ENCODE data around the gene HOXD12. TPM values are rescaled to one million over a fixed set of nuclear protein-coding genes. Genes with fewer than 3 reads are reported as not detected.

HOXD12 gene
- total RNA-seq, 2 experiments from 2014 or later = not detected

DNA sequence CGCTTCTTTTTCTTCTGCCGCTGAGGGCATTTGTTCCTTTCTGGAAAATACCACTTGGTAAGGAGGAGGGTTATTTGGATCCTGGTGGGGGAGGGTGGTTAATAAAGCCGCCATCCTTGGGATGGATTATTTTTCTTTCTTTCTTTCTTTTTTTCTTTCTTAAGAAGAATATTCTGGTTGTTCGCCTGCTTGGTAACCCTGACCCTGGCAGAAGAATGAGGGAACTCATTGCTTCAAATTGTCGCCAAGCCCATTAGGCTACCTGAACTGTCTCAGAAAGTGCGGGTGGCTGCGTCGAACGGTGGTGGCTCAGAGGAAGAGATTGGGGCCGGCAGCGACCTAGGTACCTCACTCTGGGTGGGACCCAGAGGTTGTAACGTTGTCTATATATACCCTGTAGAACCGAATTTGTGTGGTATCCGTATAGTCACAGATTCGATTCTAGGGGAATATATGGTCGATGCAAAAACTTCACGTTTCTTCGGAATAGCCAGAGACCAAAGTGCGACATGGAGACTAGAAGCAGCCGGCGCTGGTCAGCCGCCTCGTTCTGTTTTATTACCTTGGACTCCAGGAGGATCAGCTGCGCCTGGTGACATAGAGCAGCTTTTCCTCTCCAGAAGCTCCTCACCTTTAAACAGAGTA, 50.5 kb downstream of the HOXD12 start:
- intact Hi-C loops (cut with DNase I, micrococcal nuclease) = no loop called here
- DNase-seq (no peak), ATAC-seq (ENCODE audit: poor library complexity) (no peak)
- Histone ChIP-seq H3K27me3 (ENCODE audit: control insufficient read depth in 1 of 2, insufficient read depth in 2 of 2, low read length in 2 of 2) (peaks cover 83 to 96% of the 10 kb centered on the region in 2 experiments), H3K36me3 (ENCODE audit: insufficient read depth, low read length) (no peaks in the 10 kb centered on the region), H3K4me3 (ENCODE audit: low read length) (no peak overlapping the region), H3K9me3 (ENCODE audit: control insufficient read depth in 1 of 2, insufficient read depth in 1 of 2, low read length in 2 of 2) (peaks cover 0 to 47% of the 10 kb centered on the region in 2 experiments), H3K4me1 (ENCODE audit: insufficient read depth, low read length) (peaks cover 11% of the 10 kb centered on the region), H3K27ac (ENCODE audit: low read depth in 1 of 2, low read length in 2 of 2) (no peak overlapping the region)
- H3K27ac Mint-ChIP-seq = no peak overlapping the region
- no peak for TF ChIP-seq CTCF (IDR thresholded peaks at IDR 0.05)
- H3K27me3 Mint-ChIP-seq = peaks cover 94% of the 10 kb centered on the region
- ChIA-PET CTCF (no interaction called here), POLR2A (no interaction called here)
- no peak overlapping the region for H3K4me3 Mint-ChIP-seq
- H3K9me3 Mint-ChIP-seq = no peaks in the 10 kb centered on the region
- no peaks in the 10 kb centered on the region for H3K36me3 Mint-ChIP-seq (ENCODE audit: low read depth)
- no peaks in the 10 kb centered on the region for H3K4me1 Mint-ChIP-seq (ENCODE audit: low read depth)

DNA sequence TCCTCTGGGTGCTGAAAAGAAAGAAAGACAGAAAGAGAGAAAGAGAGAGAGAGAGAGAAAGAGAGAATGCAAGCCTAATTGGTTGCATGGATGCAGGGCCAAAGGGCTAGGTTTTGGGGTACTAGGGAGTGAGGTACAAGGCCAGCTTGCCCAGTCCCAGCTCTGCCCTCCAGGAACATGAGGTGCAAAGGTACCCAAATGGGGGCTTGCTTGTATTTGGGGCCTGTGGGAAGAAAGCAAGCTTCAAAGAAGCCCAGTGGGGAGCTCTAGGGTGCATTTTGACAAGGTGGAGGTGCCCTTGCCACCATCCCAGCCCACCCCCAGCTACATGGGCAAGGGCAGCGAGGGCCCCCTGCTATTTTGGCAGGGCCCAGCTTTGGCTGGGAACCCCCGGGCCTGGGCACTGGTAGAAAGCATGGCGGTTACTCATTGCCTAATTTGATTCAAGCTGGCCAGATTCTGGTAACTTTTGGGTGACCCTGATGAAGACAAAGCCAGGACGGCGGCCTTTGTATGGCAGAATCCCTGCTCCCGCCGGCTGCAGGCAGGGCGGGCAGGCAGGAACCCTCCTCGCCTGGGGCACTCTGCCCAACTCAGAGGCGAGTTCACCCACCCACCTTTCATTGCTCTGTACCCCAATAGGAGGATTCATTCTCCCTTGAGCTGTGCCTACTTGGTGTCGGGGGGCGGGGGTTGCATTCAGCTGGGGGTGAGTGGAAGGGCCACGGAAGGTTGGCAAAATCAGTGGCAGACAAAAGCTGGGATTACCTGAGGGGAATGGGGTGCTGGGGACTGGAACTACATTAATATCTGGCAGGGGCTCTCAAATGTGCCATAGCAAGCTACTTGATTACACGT, 51.2 kb downstream of the HOXD12 start:
- no peaks in the 10 kb centered on the region for H3K36me3 Mint-ChIP-seq (ENCODE audit: low read depth)
- no peaks in the 10 kb centered on the region for H3K4me1 Mint-ChIP-seq (ENCODE audit: low read depth)
- no peak overlapping the region for H3K4me3 Mint-ChIP-seq
- H3K4me3 ChIP-seq (ENCODE audit: low read length) = no peak overlapping the region
- ATAC-seq (ENCODE audit: poor library complexity) (no peak), DNase-seq (no peak)
- TF ChIP-seq CTCF (IDR thresholded peaks at IDR 0.05) = no peak
- H3K27ac ChIP-seq (ENCODE audit: low read depth in 1 of 2, low read length in 2 of 2) = no peak overlapping the region
- ChIA-PET CTCF (interaction anchor here (0.6 kb wide), 1 partner anchor 951 kb away, joined by 3 read pairs; no protein-coding TSS in a partner anchor), POLR2A (no interaction called here)
- H3K4me1 ChIP-seq (ENCODE audit: insufficient read depth, low read length) = peaks cover 11% of the 10 kb centered on the region
- H3K36me3 ChIP-seq (ENCODE audit: insufficient read depth, low read length) = no peaks in the 10 kb centered on the region
- H3K27me3 ChIP-seq (ENCODE audit: control insufficient read depth in 1 of 2, insufficient read depth in 2 of 2, low read length in 2 of 2) = peaks cover 81 to 96% of the 10 kb centered on the region in 2 experiments
- no peaks in the 10 kb centered on the region for H3K9me3 Mint-ChIP-seq
- intact Hi-C loops (cut with DNase I, micrococcal nuclease) = no loop called here
- H3K27me3 Mint-ChIP-seq = peaks cover 94% of the 10 kb centered on the region
- H3K27ac Mint-ChIP-seq = no peak overlapping the region
- peaks cover 0 to 50% of the 10 kb centered on the region in 2 experiments for H3K9me3 ChIP-seq (ENCODE audit: control insufficient read depth in 1 of 2, insufficient read depth in 1 of 2, low read length in 2 of 2)

GRCh38 chr2:176151442-176152287, 52.1 kb downstream of the HOXD12 start, which contains the start of gene HOXD4:
TSS of gene HOXD4 (plus strand) at chr2:176151550. CDS start at chr2:176151634, 84 bp downstream.
- peaks cover 11% of the 10 kb centered on the region for H3K4me1 ChIP-seq (ENCODE audit: insufficient read depth, low read length)
- H3K4me1 Mint-ChIP-seq (ENCODE audit: low read depth) = peaks cover 2% of the 10 kb centered on the region
- POLR2A ChIA-PET = no interaction called here
- H3K9me3 ChIP-seq (ENCODE audit: control insufficient read depth in 1 of 2, insufficient read depth in 1 of 2, low read length in 2 of 2) = peaks cover 0 to 56% of the 10 kb centered on the region in 2 experiments
- H3K27ac ChIP-seq (ENCODE audit: low read depth in 1 of 2, low read length in 2 of 2) = no peak within 1 kb of the TSS
- H3K27me3 Mint-ChIP-seq = peaks cover 94% of the 10 kb centered on the region
- no peak for DNase-seq
- H3K4me3 ChIP-seq (ENCODE audit: low read length) = no peak within 1 kb of the TSS
- H3K9me3 Mint-ChIP-seq = no peaks in the 10 kb centered on the region
- H3K27me3 ChIP-seq (ENCODE audit: control insufficient read depth in 1 of 2, insufficient read depth in 2 of 2, low read length in 2 of 2) = peaks cover 78 to 96% of the 10 kb centered on the region in 2 experiments
- no peak within 1 kb of the TSS for H3K27ac Mint-ChIP-seq
- H3K4me3 Mint-ChIP-seq = no peak within 1 kb of the TSS
- no peak for ATAC-seq (ENCODE audit: poor library complexity)
- intact Hi-C loops (cut with DNase I, micrococcal nuclease) = no loop called here
- CTCF ChIA-PET = interaction anchor here (0.6 kb wide), 1 partner anchor 952 kb away, joined by 3 read pairs; no protein-coding TSS in a partner anchor
- H3K36me3 Mint-ChIP-seq (ENCODE audit: low read depth) = no peaks in the 10 kb centered on the region
- no peak for TF ChIP-seq CTCF (IDR thresholded peaks at IDR 0.05)
- H3K36me3 ChIP-seq (ENCODE audit: insufficient read depth, low read length) = no peaks in the 10 kb centered on the region

Measured in CD4-positive, alpha-beta T cell (primary cell).